AG09309 (cell line): Measurements from ENCODE around the gene SIVA1.

Experiments used
- DNase-seq: peaks from one replicate; pipeline ENCODE4 v3.0.0-alpha.2; 2010; ENCODE audit warnings: low read depth
- H3K4me3 ChIP-seq: 2 replicates; pipeline ENCODE4 v1.5.1; 2011; ENCODE audit warnings: mild to moderate bottlenecking, low read depth, low read length, moderate library complexity; ENCODE audit not compliant: control insufficient read depth
- TF ChIP-seq, protein P1 (sequence below): IDR thresholded peaks from 2 replicates; pipeline ENCODE4 v1.5.1; 2011; ENCODE audit warnings: mild to moderate bottlenecking, low read depth, low read length, inconsistent platforms; ENCODE audit not compliant: insufficient read depth, control insufficient read depth; ENCODE audit errors: missing control alignments

Gene SIVA1

DNA sequence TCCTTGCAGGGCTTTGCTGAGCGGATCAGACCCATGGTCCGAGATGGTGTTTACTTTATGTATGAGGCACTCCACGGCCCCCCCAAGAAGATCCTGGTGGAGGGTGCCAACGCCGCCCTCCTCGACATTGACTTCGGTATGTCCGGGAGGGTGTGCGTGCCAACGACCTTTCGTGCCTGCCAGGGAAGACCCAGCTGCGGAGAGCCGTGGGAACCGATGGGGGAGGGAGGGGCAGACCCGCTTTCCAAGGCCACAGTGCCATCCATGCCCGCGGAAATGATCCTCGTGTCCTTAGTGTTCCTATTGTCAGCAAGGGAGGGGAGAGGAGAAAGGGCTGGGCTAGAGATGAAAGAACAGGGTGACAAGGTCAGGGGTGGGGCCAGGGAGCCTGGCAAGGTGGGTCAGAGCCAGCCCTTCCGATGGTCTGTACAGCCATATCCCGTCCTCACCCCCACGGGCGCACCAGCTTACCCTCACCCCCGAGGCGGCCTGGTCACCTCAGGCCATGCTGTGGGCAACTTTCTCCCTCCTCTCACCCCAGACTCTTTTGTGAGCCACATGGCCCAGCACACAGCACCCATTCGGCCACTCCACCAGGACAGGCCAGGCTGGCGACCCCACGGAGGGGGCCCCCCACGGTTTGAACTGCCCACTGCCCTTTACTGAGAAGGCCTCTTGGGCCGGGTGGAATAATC lies 11.7 kb upstream of the SIVA1 start:
- TF ChIP-seq, protein P1, sequence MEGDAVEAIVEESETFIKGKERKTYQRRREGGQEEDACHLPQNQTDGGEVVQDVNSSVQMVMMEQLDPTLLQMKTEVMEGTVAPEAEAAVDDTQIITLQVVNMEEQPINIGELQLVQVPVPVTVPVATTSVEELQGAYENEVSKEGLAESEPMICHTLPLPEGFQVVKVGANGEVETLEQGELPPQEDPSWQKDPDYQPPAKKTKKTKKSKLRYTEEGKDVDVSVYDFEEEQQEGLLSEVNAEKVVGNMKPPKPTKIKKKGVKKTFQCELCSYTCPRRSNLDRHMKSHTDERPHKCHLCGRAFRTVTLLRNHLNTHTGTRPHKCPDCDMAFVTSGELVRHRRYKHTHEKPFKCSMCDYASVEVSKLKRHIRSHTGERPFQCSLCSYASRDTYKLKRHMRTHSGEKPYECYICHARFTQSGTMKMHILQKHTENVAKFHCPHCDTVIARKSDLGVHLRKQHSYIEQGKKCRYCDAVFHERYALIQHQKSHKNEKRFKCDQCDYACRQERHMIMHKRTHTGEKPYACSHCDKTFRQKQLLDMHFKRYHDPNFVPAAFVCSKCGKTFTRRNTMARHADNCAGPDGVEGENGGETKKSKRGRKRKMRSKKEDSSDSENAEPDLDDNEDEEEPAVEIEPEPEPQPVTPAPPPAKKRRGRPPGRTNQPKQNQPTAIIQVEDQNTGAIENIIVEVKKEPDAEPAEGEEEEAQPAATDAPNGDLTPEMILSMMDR, result no peak
- no peak overlapping the region for H3K4me3 ChIP-seq
- DNase-seq, result no peak

DNA sequence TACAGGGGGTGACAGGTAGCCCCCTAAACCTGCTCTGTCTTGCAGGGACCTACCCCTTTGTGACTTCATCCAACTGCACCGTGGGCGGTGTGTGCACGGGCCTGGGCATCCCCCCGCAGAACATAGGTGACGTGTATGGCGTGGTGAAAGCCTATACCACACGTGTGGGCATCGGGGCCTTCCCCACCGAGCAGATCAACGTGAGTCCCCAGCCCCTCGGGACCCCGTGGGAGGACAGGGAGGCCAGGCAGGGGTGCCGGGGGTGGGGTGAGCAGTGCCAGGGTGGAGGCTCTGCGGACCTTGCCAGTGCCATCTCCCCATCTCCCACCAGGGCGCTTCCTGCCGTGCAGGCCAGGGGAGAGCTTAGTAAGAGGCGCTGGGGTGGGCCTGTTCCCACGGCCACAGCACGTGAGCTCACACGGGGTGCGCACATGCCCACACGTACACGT lies 11.1 kb upstream of the SIVA1 start:
- TF ChIP-seq, protein P1, result no peak
- no peak for DNase-seq
- no peak overlapping the region for H3K4me3 ChIP-seq

DNA sequence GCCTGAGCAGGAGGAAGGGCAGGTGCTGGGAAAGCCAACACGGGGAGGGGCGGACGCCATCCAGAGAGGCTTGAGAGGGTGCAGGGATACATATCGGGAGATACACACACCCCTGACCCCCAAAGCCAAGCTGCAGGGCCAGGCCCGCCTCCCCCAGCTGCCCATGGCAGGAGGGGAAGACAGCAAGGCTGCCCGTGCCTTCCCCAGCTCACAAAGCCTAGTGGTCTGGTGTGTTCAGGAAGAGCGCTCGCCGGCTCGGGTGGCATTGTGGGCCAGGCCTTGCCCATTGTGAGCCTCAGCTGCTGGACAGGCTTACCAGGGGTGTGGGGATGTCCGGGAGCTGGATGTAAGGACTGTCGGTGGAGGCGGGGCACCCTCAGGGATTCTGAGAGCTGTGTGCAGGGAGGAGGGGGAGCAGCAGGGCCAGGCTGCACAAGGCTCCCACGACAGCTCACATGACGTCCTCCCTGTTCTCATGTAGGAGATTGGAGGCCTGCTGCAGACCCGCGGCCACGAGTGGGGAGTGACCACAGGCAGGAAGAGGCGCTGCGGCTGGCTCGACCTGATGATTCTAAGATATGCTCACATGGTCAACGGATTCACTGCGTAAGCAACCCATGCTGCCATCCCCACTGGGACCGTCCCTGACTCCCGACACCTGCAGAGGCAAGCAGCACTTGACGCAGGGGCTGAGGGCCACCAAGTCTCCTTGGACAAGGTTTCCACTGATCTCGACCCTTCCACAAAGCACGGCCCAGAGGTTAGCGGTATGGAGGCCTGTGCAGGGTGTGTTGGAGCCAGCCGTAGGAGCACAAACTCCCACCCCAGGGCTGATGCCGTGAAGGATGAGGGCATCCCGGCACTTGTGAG lies 10.1 kb upstream of the SIVA1 start:
- no peak overlapping the region for H3K4me3 ChIP-seq
- TF ChIP-seq, protein P1, result no peak
- no peak for DNase-seq

DNA sequence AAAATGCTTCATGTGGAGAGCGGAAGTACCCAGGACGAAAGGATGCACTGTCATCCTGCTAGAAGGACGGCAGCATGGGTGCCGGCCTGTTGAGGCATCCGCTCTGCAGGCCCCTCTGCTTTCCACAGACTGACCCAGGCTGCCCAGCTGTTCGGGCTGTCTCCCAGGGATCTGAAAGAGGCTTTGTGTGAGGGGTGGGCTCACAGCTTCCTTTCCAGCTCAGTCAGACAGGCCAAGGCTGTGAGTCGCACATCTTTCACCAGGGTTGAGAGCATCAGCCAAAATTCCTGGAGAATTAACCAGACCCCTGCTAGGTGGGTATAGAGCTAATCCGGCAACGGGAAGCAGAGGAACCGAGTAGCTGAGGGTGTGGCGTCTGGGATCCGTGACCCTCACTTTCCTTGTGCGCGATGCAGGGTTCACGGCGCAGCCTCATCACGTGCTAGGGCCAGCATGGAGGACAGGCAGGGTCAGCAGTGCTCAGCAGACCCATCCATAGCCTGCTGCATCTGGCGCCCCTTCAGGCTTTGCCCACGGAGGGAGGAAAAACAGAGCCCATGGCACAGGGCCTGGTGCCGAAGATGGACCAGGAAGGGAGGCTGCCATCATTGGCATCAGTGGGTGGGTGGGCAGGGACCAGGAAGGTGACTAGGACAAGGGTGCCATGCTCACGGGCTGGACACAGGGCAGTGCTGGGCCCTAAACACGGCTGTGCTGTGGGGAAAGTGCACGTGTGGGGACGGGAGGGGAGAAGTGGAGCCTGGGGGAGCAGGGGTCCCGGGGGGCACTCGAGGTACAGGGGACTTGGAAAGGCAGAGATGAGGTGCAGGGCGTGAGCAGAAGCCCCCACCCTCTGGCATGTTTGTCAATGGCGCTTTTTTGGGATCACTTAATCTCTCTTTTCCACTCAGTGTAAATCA lies 9.2 kb upstream of the SIVA1 start:
- no peak for DNase-seq
- H3K4me3 ChIP-seq, result no peak overlapping the region
- TF ChIP-seq, protein P1, result no peak

DNA sequence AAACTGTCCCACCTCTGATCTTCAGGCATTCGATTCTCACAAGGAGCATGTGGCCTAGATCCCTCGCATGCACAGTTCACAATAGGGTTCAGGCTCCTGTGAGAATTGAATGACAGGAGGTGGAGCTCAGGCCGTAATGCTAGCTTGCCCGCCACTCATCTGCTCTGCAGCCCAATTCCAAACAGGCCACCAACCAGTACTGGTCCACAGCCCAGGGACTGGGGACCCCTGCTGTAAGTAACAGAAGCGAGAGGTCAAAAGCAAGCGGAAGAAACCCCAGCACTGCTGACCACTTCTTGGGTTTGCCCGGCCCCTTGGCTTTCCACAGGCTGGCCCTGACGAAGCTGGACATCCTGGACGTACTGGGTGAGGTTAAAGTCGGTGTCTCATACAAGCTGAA lies 8.5 kb upstream of the SIVA1 start:
- no peak for DNase-seq
- no peak overlapping the region for H3K4me3 ChIP-seq
- TF ChIP-seq, protein P1, result no peak

DNA sequence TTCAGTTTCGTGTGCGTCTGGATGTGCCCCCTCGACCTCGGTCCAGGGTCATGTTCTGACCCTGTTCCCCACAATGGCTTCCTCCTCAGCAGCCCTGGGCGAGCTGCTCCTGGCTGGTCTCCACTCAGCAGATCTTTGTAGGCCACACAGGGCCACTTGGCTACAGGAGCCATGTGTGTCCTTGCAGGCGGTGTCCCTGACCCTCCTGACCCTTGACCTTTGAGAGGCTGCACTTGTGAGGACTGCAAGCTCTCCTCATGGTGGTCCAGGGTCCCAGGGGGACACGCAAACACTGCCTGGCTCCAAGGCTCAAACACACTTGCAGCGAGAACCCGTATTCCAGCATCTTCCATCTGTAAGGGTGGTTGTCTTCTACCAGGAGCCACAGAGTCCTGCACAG lies 7.5 kb upstream of the SIVA1 start:
- no peak overlapping the region for H3K4me3 ChIP-seq
- DNase-seq, result no peak
- TF ChIP-seq, protein P1, result no peak
